Thymus (tissue), 14 donors: Measurements from ENCODE around the gene PSMC2. TPM values are rescaled to one million over a fixed set of nuclear protein-coding genes. Genes with fewer than 3 reads are reported as not detected.
A peak's percentile ranks its signal among the peaks of the same experiment; 100 is the strongest.

Source experiments
- DNase-seq, 9 donors: peaks; one replicate each; pipeline ENCODE4 v3.0.0-alpha.2; 2013; ENCODE audit warnings: low spot score in 9 of 9, low read depth in 6 of 9, missing footprints in 1 of 9
- H3K27ac ChIP-seq, 2 donors: one replicate each; pipeline ENCODE4 v1.5.1; 2013; ENCODE audit warnings: control low read depth in 1 of 2, low read depth in 1 of 2, low read length in 1 of 2, mild to moderate bottlenecking in 1 of 2, moderate library complexity in 1 of 2
- H3K27me3 ChIP-seq, 2 donors: one replicate each; pipeline ENCODE4 v1.5.1; 2013; ENCODE audit warnings: low read length in 1 of 2; ENCODE audit not compliant: control insufficient read depth in 2 of 2, insufficient read depth in 1 of 2
- H3K36me3 ChIP-seq, 2 donors: one replicate each; pipeline ENCODE4 v1.5.1; 2013; ENCODE audit warnings: low read length in 1 of 2, mild to moderate bottlenecking in 1 of 2, moderate library complexity in 1 of 2; ENCODE audit not compliant: control insufficient read depth in 2 of 2, insufficient read depth in 2 of 2
- H3K4me1 ChIP-seq, 2 donors: one replicate each; pipeline ENCODE4 v1.5.1; 2013; ENCODE audit warnings: low read length in 2 of 2; ENCODE audit not compliant: control insufficient read depth in 2 of 2, insufficient read depth in 2 of 2
- H3K4me3 ChIP-seq, 2 donors: one replicate each; pipeline ENCODE4 v1.5.1; 2013; ENCODE audit warnings: low read length in 2 of 2, control low read depth in 1 of 2, mild to moderate bottlenecking in 1 of 2
- H3K9me3 ChIP-seq, 2 donors: one replicate each; pipeline ENCODE4 v1.5.1; 2013; ENCODE audit warnings: low read length in 1 of 2, mild to moderate bottlenecking in 1 of 2; ENCODE audit not compliant: control insufficient read depth in 2 of 2, insufficient read depth in 1 of 2
- WGBS: extraction: QIAGEN DNeasy Blood & Tissue Kit; methylation state at CpG from one replicate; pipeline ENCODE4 v1.1.7; 2013; 5-methylcytosine and 5-hydroxymethylcytosine counted together
- long read RNA-seq, 10 donors: transcript quantifications; one replicate each; lab custom pipeline, GENCODE V29; 2026
- polyA plus RNA-seq: library from polyadenylated mRNA; stranded (reverse); fragments of 200-250 nt; gene quantifications from one replicate; pipeline ENCODE4 v1.2.3, GENCODE V29; 2013
- total RNA-seq: library from RNA; stranded (reverse); fragments of 120-200 nt; gene quantifications from one replicate; pipeline ENCODE4 v1.2.4, GENCODE V29; 2013
- donor health status: healthy.

PSMC2 gene
- total RNA-seq (187 TPM), polyA plus RNA-seq (117 TPM)
- long read RNA-seq, donor 1, transcript PSMC2-201 (12 exons, 2,637 nt): major isoform, 13 of 13 reads
- long read RNA-seq, donor 1, partial matches to known transcripts: 0 of 13 reads
- long read RNA-seq, donor 1, other reads (novel, unspliced or antisense): 0 of 13 reads
- long read RNA-seq, donor 2: 0 reads
- long read RNA-seq, donor 3, transcript PSMC2-201 (12 exons, 2,637 nt): major isoform, 63 of 127 reads
- long read RNA-seq, donor 3, partial matches to known transcripts: 64 of 127 reads
- long read RNA-seq, donor 3, other reads (novel, unspliced or antisense): 0 of 127 reads
- long read RNA-seq, donor 4, transcript PSMC2-201 (12 exons, 2,637 nt): major isoform, 16 of 29 reads
- long read RNA-seq, donor 4, partial matches to known transcripts: 13 of 29 reads
- long read RNA-seq, donor 4, other reads (novel, unspliced or antisense): 0 of 29 reads
- long read RNA-seq, donor 5, transcript PSMC2-201 (12 exons, 2,637 nt): major isoform, 54 of 113 reads
- long read RNA-seq, donor 5, partial matches to known transcripts: 59 of 113 reads
- long read RNA-seq, donor 5, other reads (novel, unspliced or antisense): 0 of 113 reads
- long read RNA-seq, donor 6, transcript PSMC2-201 (12 exons, 2,637 nt): major isoform, 41 of 47 reads
- long read RNA-seq, donor 6, partial matches to known transcripts: 6 of 47 reads
- long read RNA-seq, donor 6, other reads (novel, unspliced or antisense): 0 of 47 reads
- long read RNA-seq, donor 7, transcript PSMC2-201 (12 exons, 2,637 nt): major isoform, 53 of 84 reads
- long read RNA-seq, donor 7, partial matches to known transcripts: 30 of 84 reads
- long read RNA-seq, donor 7, other reads (novel, unspliced or antisense): 0 of 84 reads
- long read RNA-seq, donor 8, transcript PSMC2-201 (12 exons, 2,637 nt): major isoform, 20 of 26 reads
- long read RNA-seq, donor 8, partial matches to known transcripts: 6 of 26 reads
- long read RNA-seq, donor 8, other reads (novel, unspliced or antisense): 0 of 26 reads
- long read RNA-seq, donor 9, transcript PSMC2-201 (12 exons, 2,637 nt): major isoform, 28 of 49 reads
- long read RNA-seq, donor 9, partial matches to known transcripts: 21 of 49 reads
- long read RNA-seq, donor 9, other reads (novel, unspliced or antisense): 0 of 49 reads
- long read RNA-seq, donor 10, transcript PSMC2-201 (12 exons, 2,637 nt): major isoform, 27 of 42 reads
- long read RNA-seq, donor 10, partial matches to known transcripts: 15 of 42 reads
- long read RNA-seq, donor 10, other reads (novel, unspliced or antisense): 0 of 42 reads

GRCh38 chr7:103347507-103348267 is at the start of gene PSMC2:
PSMC2 (plus strand) TSS chr7:103347643; CDS start chr7:103347712, 69 bp downstream.
- peak within 1 kb of the TSS; percentile 85 to 86 for H3K27ac ChIP-seq
- WGBS: under 1% methylated on average over 25 of the region's 25 CpGs
- peaks cover 5 to 13% of the 10 kb centered on the region in 2 donors for H3K36me3 ChIP-seq
- peak within 1 kb of the TSS; percentile 90 to 99 for H3K4me3 ChIP-seq
- H3K27me3 ChIP-seq: no peaks in the 10 kb centered on the region
- no peaks in the 10 kb centered on the region for H3K9me3 ChIP-seq
- H3K4me1 ChIP-seq: peaks cover 10 to 15% of the 10 kb centered on the region in 2 donors
- DNase-seq: peak; percentile 79 to 97 (median 92)

GRCh38 chr7:103297837-103298179 is 49.6 kb upstream of the PSMC2 start:
- WGBS: 2% methylated on average over 7 of the region's 7 CpGs
- peak overlapping the region in 1 of 2 donors; percentile 86 for H3K27ac ChIP-seq
- peak overlapping the region; percentile 78 to 97 for H3K4me3 ChIP-seq
- no peaks in the 10 kb centered on the region for H3K27me3 ChIP-seq
- peak in 1 of 9 donors; percentile 7 for DNase-seq
- no peaks in the 10 kb centered on the region for H3K9me3 ChIP-seq
- peaks cover 6 to 7% of the 10 kb centered on the region in 2 donors for H3K4me1 ChIP-seq
- H3K36me3 ChIP-seq: peaks cover 26 to 35% of the 10 kb centered on the region in 2 donors

GRCh38 chr7:103299660-103300059 is 47.8 kb upstream of the PSMC2 start:
- Histone ChIP-seq H3K4me1 (peaks cover 6 to 7% of the 10 kb centered on the region in 2 donors), H3K9me3 (no peaks in the 10 kb centered on the region), H3K4me3 (no peak overlapping the region), H3K27me3 (no peaks in the 10 kb centered on the region), H3K27ac (no peak overlapping the region), H3K36me3 (peaks cover 37 to 52% of the 10 kb centered on the region in 2 donors)
- no peak for DNase-seq
- 98% methylated on average over 6 of the region's 6 CpGs for WGBS

GRCh38 chr7:103301441-103301840 is 46.0 kb upstream of the PSMC2 start:
- peaks cover 6 to 7% of the 10 kb centered on the region in 2 donors for H3K4me1 ChIP-seq
- no peak for DNase-seq

GRCh38 chr7:103307503-103308231 is 39.8 kb upstream of the PSMC2 start:
- no peak overlapping the region for H3K27ac ChIP-seq
- no peaks in the 10 kb centered on the region for H3K9me3 ChIP-seq
- no peaks in the 10 kb centered on the region for H3K4me1 ChIP-seq
- DNase-seq: no peak
- H3K27me3 ChIP-seq: no peaks in the 10 kb centered on the region
- no peak overlapping the region for H3K4me3 ChIP-seq
- H3K36me3 ChIP-seq: peaks cover 43 to 86% of the 10 kb centered on the region in 2 donors
- 95% methylated on average over 3 of the region's 3 CpGs for WGBS

More at GRCh38 chr7:103301441-103301840, 46.0 kb upstream of the PSMC2 start:
- no peaks in the 10 kb centered on the region for H3K9me3 ChIP-seq
- H3K4me3 ChIP-seq: no peak overlapping the region
- no peaks in the 10 kb centered on the region for H3K27me3 ChIP-seq
- H3K27ac ChIP-seq: no peak overlapping the region
- H3K36me3 ChIP-seq: peaks cover 41 to 69% of the 10 kb centered on the region in 2 donors
- 69% methylated on average over 2 of the region's 2 CpGs for WGBS

- WGBS: 96% methylated on average over 2 of the region's 2 CpGs
- Histone ChIP-seq H3K9me3 (no peaks in the 10 kb centered on the region), H3K4me3 (no peak overlapping the region), H3K4me1 (no peaks in the 10 kb centered on the region), H3K36me3 (peaks cover 33 to 85% of the 10 kb centered on the region in 2 donors), H3K27ac (no peak overlapping the region), H3K27me3 (no peaks in the 10 kb centered on the region)
- no peak for DNase-seq
These were observed 32.6 kb upstream of the PSMC2 start for GRCh38 chr7:103314852-103315251.

- peaks cover 39 to 87% of the 10 kb centered on the region in 2 donors for H3K36me3 ChIP-seq
- no peaks in the 10 kb centered on the region for H3K4me1 ChIP-seq
- DNase-seq: no peak
- H3K4me3 ChIP-seq: no peak overlapping the region
- no peak overlapping the region for H3K27ac ChIP-seq
- WGBS: over 99% methylated on average over 2 of the region's 2 CpGs
- no peaks in the 10 kb centered on the region for H3K27me3 ChIP-seq
- H3K9me3 ChIP-seq: no peaks in the 10 kb centered on the region
These were observed 31.0 kb upstream of the PSMC2 start for GRCh38 chr7:103316380-103316941.
